Astrocyte (in vitro differentiated cells and primary cell): ENCODE data around the gene DGCR2.

Experiments used
- EZH2 ChIP-seq: IDR thresholded peaks from 2 replicates; pipeline ENCODE4 v1.6.1; 2012; ENCODE audit warnings: mild to moderate bottlenecking, low read length, inconsistent platforms; ENCODE audit not compliant: insufficient read depth
- TF ChIP-seq, protein P1 (sequence below): IDR thresholded peaks from 2 replicates; pipeline ENCODE4 v1.5.1; 2011; ENCODE audit warnings: low read depth, mild to moderate bottlenecking, inconsistent platforms, low read length, moderate library complexity; ENCODE audit not compliant: insufficient read depth

DNA sequence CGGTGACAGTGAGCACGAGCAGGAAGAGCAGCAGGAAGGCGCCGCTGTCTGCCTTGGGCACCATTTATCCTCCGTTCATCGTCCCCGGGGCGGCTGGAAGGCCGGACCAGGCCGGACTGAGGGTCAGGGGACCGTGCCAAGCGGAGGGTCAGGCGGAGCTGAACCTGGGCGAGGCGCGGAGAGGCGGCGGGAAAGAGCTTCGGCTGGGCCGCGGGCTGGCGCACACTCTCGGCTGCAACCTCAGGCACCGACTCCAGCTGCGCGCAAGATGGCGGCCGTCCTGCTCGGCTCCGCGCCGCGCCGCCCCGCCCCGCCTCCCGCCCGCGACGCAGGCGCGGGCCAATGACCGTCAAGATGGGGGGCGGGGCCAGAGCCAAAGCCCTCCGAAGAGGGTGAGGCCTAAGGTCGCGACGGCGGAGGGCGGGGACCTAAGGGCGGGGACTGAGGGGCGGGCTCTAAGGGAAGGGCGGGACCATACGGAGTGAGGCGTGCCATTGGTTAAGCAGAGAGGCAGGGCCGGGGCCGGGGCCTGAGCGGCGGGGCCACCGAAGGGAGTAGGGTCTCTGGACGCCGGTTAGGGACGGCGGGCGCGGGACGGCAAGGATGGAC lies at the start of gene DGCR2:
- TF ChIP-seq EZH2, result no peak
- TF ChIP-seq, protein P1, sequence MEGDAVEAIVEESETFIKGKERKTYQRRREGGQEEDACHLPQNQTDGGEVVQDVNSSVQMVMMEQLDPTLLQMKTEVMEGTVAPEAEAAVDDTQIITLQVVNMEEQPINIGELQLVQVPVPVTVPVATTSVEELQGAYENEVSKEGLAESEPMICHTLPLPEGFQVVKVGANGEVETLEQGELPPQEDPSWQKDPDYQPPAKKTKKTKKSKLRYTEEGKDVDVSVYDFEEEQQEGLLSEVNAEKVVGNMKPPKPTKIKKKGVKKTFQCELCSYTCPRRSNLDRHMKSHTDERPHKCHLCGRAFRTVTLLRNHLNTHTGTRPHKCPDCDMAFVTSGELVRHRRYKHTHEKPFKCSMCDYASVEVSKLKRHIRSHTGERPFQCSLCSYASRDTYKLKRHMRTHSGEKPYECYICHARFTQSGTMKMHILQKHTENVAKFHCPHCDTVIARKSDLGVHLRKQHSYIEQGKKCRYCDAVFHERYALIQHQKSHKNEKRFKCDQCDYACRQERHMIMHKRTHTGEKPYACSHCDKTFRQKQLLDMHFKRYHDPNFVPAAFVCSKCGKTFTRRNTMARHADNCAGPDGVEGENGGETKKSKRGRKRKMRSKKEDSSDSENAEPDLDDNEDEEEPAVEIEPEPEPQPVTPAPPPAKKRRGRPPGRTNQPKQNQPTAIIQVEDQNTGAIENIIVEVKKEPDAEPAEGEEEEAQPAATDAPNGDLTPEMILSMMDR, result no peak
